Ovary (tissue), 9 donors: Measurements from ENCODE around the gene CAMTA1. TPM values are rescaled to one million over a fixed set of nuclear protein-coding genes. Genes with fewer than 3 reads are reported as not detected.

Experiments
- DNase-seq, 5 donors: peaks; one replicate each; pipeline ENCODE4 v3.0.0-alpha.2; 2019 to 2020
- H3K27ac ChIP-seq, 2 donors: fragments of 200-600 bp; one replicate each; pipeline versions ENCODE4 v1.5.1 to v1.8.0; 2019 to 2022
- H3K27me3 ChIP-seq: fragments of 200-600 bp; one replicate; pipeline ENCODE4 v1.8.0; 2022
- H3K36me3 ChIP-seq: fragments of 200-600 bp; sonication (generic); one replicate; pipeline ENCODE4 v1.5.1; 2019
- H3K4me1 ChIP-seq: one replicate; pipeline ENCODE4 v1.8.1; 2013; ENCODE audit warnings: mild to moderate bottlenecking, moderate library complexity; ENCODE audit not compliant: insufficient read depth
- H3K4me3 ChIP-seq: fragments of 200-600 bp; sonication (generic); one replicate; pipeline ENCODE4 v1.5.1; 2017
- H3K9me3 ChIP-seq, 2 donors: fragments of 200-600 bp in 1 of 2; sonication (generic) in 1 of 2; one replicate each; pipeline versions ENCODE4 v1.5.1 to v1.8.1; 2013 to 2019; ENCODE audit warnings: mild to moderate bottlenecking in 1 of 2, moderate library complexity in 1 of 2
- CTCF ChIP-seq, 3 donors: fragments of 450-650 bp in 2 of 3; fragments of 200-600 bp in 1 of 3; IDR thresholded peaks; one replicate each; pipeline versions ENCODE4 v1.5.1 to v1.8.0; 2016 to 2022; ENCODE audit warnings: antibody characterized with exemption in 3 of 3, mild to moderate bottlenecking in 1 of 3
- EP300 ChIP-seq: sonication (generic); formaldehyde crosslinking; IDR thresholded peaks from one replicate; pipeline ENCODE4 v1.6.1; 2017; ENCODE audit warnings: antibody characterized with exemption
- POLR2A ChIP-seq: fragments of 450-650 bp; IDR thresholded peaks from one replicate; pipeline ENCODE4 v1.6.1; 2017; ENCODE audit warnings: antibody characterized with exemption, mild to moderate bottlenecking, moderate library complexity
- WGBS, 3 donors: extraction: QIAGEN DNeasy Blood & Tissue Kit in 1 of 3; methylation state at CpG; one replicate each; pipeline versions ENCODE4 v1.1.5 to v1.1.7; 2013 to 2017; 5-methylcytosine and 5-hydroxymethylcytosine counted together
- intact Hi-C, 4 donors: fragments of 100-400 bp; cut with DNase I; formaldehyde crosslinking; loops; one replicate each; pipeline versions ENCODE4 v1.11.0 to v1.15.1; 2022 to 2023
- polyA plus RNA-seq, 2 donors: library from polyadenylated mRNA; stranded (reverse); fragments of 200-250 nt in 1 of 2; fragments of 350-450 nt in 1 of 2; fragmentation: Illumina TruSeq in 1 of 2; extraction: RNeasy Lipid Tissue Mini Kit (QIAGEN cat#74804) in 1 of 2; gene quantifications; one replicate each; pipeline ENCODE4 v1.2.3, GENCODE V29; 2013 to 2014
- total RNA-seq, 7 donors: library from RNA; depleted of rRNA in 2 of 7; stranded (reverse); fragments of >200 nt in 2 of 7; fragmentation: NEBNext Ultra II Directional in 3 of 7; extraction: Animal tissue kit (Norgen Biotek cat#: 25700) in 3 of 7; gene quantifications; one replicate each; pipeline versions ENCODE4 v1.1.0 to v1.2.4, GENCODE V29; 2016 to 2023
- donor health status: DM: no; HTN: no; CAD: no; lungs with moderate emphysema.
- donor health status: DM: no; HTN: no; CAD: no.
- donor health status: Bipolar disorder and iron deficiency.
- donor health status: DM: yes; HTN: yes; CAD: no.
- donor health status: DM: no; HTN: no; CAD: no.
- donor health status: DM: yes; HTN: yes; CAD: no.

The CAMTA1 gene
- total and polyA plus RNA-seq, 9 donors, result 51.1 to 150 (median 67.4) TPM

GRCh38 chr1:7634546-7635240, 849.4 kb downstream of the CAMTA1 start:
- Histone ChIP-seq H3K4me3 (no peak overlapping the region), H3K9me3 (no peaks in the 10 kb centered on the region), H3K4me1 (no peaks in the 10 kb centered on the region), H3K36me3 (no peaks in the 10 kb centered on the region), H3K27me3 (no peaks in the 10 kb centered on the region), H3K27ac (no peak overlapping the region)
- TF ChIP-seq POLR2A, result no peak
- no peak for TF ChIP-seq EP300
- no peak for TF ChIP-seq CTCF (IDR thresholded peaks at IDR 0.05)
- 79 to 83% (median 80%) methylated on average over 13 of the region's 13 CpGs for WGBS, 3 donors
- intact Hi-C loops, result loop anchor here in 1 of 4 donors (10.0 kb wide), 1 partner anchor 180 kb away; no protein-coding TSS in a partner anchor
- no peak for DNase-seq

GRCh38 chr1:7636795-7637526, 851.7 kb downstream of the CAMTA1 start:
- 85 to 90% (median 88%) methylated on average over 16 of the region's 16 CpGs for WGBS, 3 donors
- TF ChIP-seq POLR2A (no peak), EP300 (no peak), CTCF (IDR thresholded peaks at IDR 0.05) (no peak)

GRCh38 chr1:7638078-7638477, 852.8 kb downstream of the CAMTA1 start:
- Histone ChIP-seq H3K4me1 (no peaks in the 10 kb centered on the region), H3K27me3 (no peaks in the 10 kb centered on the region), H3K27ac (no peak overlapping the region), H3K36me3 (no peaks in the 10 kb centered on the region), H3K4me3 (no peak overlapping the region), H3K9me3 (no peaks in the 10 kb centered on the region)
- no peak for DNase-seq
- intact Hi-C loops, result loop anchor here in 1 of 4 donors (10.0 kb wide), 1 partner anchor 183 kb away; no protein-coding TSS in a partner anchor
- TF ChIP-seq CTCF (IDR thresholded peaks at IDR 0.05) (no peak), EP300 (no peak), POLR2A (no peak)
- 67 to 71% (median 70%) methylated on average over 8 of the region's 8 CpGs for WGBS, 3 donors

More at GRCh38 chr1:7636795-7637526, 851.7 kb downstream of the CAMTA1 start:
- H3K27ac ChIP-seq, result no peak overlapping the region
- H3K4me3 ChIP-seq, result no peak overlapping the region
- no peaks in the 10 kb centered on the region for H3K36me3 ChIP-seq
- intact Hi-C loops, result loop anchor here in 1 of 4 donors (10.0 kb wide), 1 partner anchor 182 kb away; no protein-coding TSS in a partner anchor
- DNase-seq, result no peak
- H3K9me3 ChIP-seq, result no peaks in the 10 kb centered on the region
- no peaks in the 10 kb centered on the region for H3K4me1 ChIP-seq
- H3K27me3 ChIP-seq, result no peaks in the 10 kb centered on the region

- Histone ChIP-seq H3K27me3 (no peaks in the 10 kb centered on the region), H3K4me3 (no peak overlapping the region), H3K27ac (no peak overlapping the region), H3K36me3 (no peaks in the 10 kb centered on the region), H3K4me1 (no peaks in the 10 kb centered on the region), H3K9me3 (no peaks in the 10 kb centered on the region)
- 80 to 85% (median 85%) methylated on average over 13 of the region's 13 CpGs for WGBS, 3 donors
- TF ChIP-seq CTCF (IDR thresholded peaks at IDR 0.05) (no peak), EP300 (no peak), POLR2A (no peak)
- no peak for DNase-seq
- intact Hi-C loops, result loop anchor here in 3 of 4 donors (10.0 kb wide), 5 partner anchors 185 to 915 kb away; no protein-coding TSS in a partner anchor
These were observed 854.3 kb downstream of the CAMTA1 start for GRCh38 chr1:7639435-7640131.
